B cell (primary cell): ENCODE results near the gene PLCXD3. TPM values are rescaled to one million over a fixed set of nuclear protein-coding genes. Genes with fewer than 3 reads are reported as not detected.

Experiments used
- ATAC-seq: fragments of 200-7000 bp; cut with Tn5 transposase; one replicate; pipeline ENCODE4 v1.10.0; 2021; ENCODE audit warnings: low read depth, mild to moderate bottlenecking, moderate number of reproducible peaks, moderate library complexity
- CTCF ChIA-PET: fragments of 350-600 bp; sonication (Branson Sonifier 250); formaldehyde crosslinking; loops from one replicate; lab custom pipeline; 2021; ENCODE audit warnings: antibody characterized with exemption, inconsistent platforms; lab: Charles Lee
- POLR2A ChIA-PET: fragments of 350-600 bp; sonication (Branson Sonifier 250); formaldehyde crosslinking; loops from one replicate; lab custom pipeline; 2021; ENCODE audit warnings: antibody characterized with exemption; lab: Charles Lee
- DNase-seq: peaks from one replicate; pipeline ENCODE4 v3.0.0; 2013
- H2AFZ ChIP-seq: 2 replicates; pipeline ENCODE4 v1.6.1; 2012; ENCODE audit warnings: mild to moderate bottlenecking, low read depth, low read length; ENCODE audit not compliant: insufficient read depth, poor library complexity, severe bottlenecking
- H3K27ac ChIP-seq, 2 donors: 1 replicate in 1 of 2; 2 replicates in 1 of 2; pipeline ENCODE4 v1.5.1; 2012 to 2013; ENCODE audit warnings: low read length in 2 of 2, mild to moderate bottlenecking in 2 of 2, moderate library complexity in 1 of 2
- H3K27me3 ChIP-seq, 4 experiments: fragments of 200-600 bp in 1 of 4; sonication (generic) in 1 of 4; replicated peaks in 1 of 4; 1 replicate in 2 of 4; 2 replicates in 2 of 4; pipeline versions ENCODE4 v1.6.1 to v1.7.0; 2013 to 2016; ENCODE audit warnings: low read length in 3 of 4, mild to moderate bottlenecking in 2 of 4, mixed read lengths in 1 of 4, moderate library complexity in 1 of 4; ENCODE audit not compliant: insufficient read depth in 4 of 4, control insufficient read depth in 3 of 4; ENCODE audit errors: control extremely low read depth in 1 of 4
- H3K36me3 ChIP-seq, 2 experiments: replicated peaks in 1 of 2; 1 replicate in 1 of 2; 2 replicates in 1 of 2; pipeline versions ENCODE4 v1.6.1 to v1.7.1; 2013; ENCODE audit warnings: low read length in 1 of 2; ENCODE audit not compliant: insufficient read depth in 2 of 2, control insufficient read depth in 1 of 2; ENCODE audit errors: control extremely low read depth in 1 of 2, extremely low read depth in 1 of 2
- H3K4me1 ChIP-seq, 2 donors: fragments of 200-600 bp in 1 of 2; sonication (generic) in 1 of 2; 1 replicate in 1 of 2; 2 replicates in 1 of 2; pipeline versions ENCODE4 v1.5.1 to v1.6.1; 2013 to 2017; ENCODE audit warnings: low read length in 2 of 2; ENCODE audit not compliant: control insufficient read depth in 2 of 2, insufficient read depth in 2 of 2
- H3K4me2 ChIP-seq: replicated peaks from 2 replicates; pipeline ENCODE3; 2012; ENCODE audit warnings: mild to moderate bottlenecking, low read depth, low read length; ENCODE audit not compliant: poor library complexity, severe bottlenecking
- H3K4me3 ChIP-seq, 5 experiments: fragments of 200-600 bp in 1 of 5; sonication (generic) in 1 of 5; 1 replicate in 3 of 5; 2 replicates in 2 of 5; pipeline versions ENCODE4 v1.5.1 to v1.7.0; 2011 to 2016; ENCODE audit warnings: low read length in 4 of 5, mild to moderate bottlenecking in 4 of 5, low read depth in 2 of 5, control low read depth in 1 of 5, moderate library complexity in 1 of 5; ENCODE audit not compliant: insufficient read depth in 1 of 5; ENCODE audit errors: control extremely low read depth in 1 of 5, extremely low read depth in 1 of 5
- H3K79me2 ChIP-seq: fragments of 200-600 bp; sonication (generic); one replicate; pipeline ENCODE4 v1.6.0; 2016; ENCODE audit warnings: low read length; ENCODE audit not compliant: control insufficient read depth, insufficient read depth
- H3K9ac ChIP-seq: fragments of 200-600 bp; sonication (generic); 2 replicates; pipeline ENCODE4 v1.6.1; 2017; ENCODE audit warnings: mild to moderate bottlenecking, low read length, moderate library complexity
- H3K9me3 ChIP-seq, 3 donors: one replicate each; pipeline versions ENCODE4 v1.6.1 to v1.7.1; 2013; ENCODE audit warnings: low read length in 2 of 3; ENCODE audit not compliant: control insufficient read depth in 2 of 3, insufficient read depth in 1 of 3; ENCODE audit errors: control extremely low read depth in 1 of 3
- H4K20me1 ChIP-seq: 2 replicates; pipeline ENCODE4 v1.6.0; 2012; ENCODE audit warnings: mild to moderate bottlenecking, low read length; ENCODE audit not compliant: insufficient read depth, control insufficient read depth, poor library complexity, severe bottlenecking
- H3K27ac Mint-ChIP-seq: one replicate; pipeline ENCODE4 v1.8.0; 2021; ENCODE audit warnings: mixed read lengths
- H3K27me3 Mint-ChIP-seq: one replicate; pipeline ENCODE4 v1.8.0; 2021; ENCODE audit warnings: mixed read lengths
- H3K4me1 Mint-ChIP-seq: one replicate; pipeline ENCODE4 v1.8.0; 2021; ENCODE audit warnings: mixed read lengths
- H3K4me3 Mint-ChIP-seq: one replicate; pipeline ENCODE4 v1.8.0; 2021; ENCODE audit warnings: mixed read lengths
- H3K9me3 Mint-ChIP-seq: one replicate; pipeline ENCODE4 v1.8.0; 2022; ENCODE audit warnings: mixed read lengths; ENCODE audit not compliant: insufficient read depth
- EZH2 ChIP-seq: IDR thresholded peaks from 2 replicates; pipeline ENCODE4 v1.6.1; 2012; ENCODE audit warnings: borderline replicate concordance, low read depth, mild to moderate bottlenecking, moderate library complexity, low read length; ENCODE audit not compliant: insufficient read depth, poor library complexity, severe bottlenecking
- whole genome bisulfite sequencing: methylation state at CpG from one replicate; pipeline ENCODE4 v1.1.5; 2013; ENCODE audit warnings: missing lambda C conversion rate; ENCODE audit not compliant: insufficient coverage; 5-methylcytosine and 5-hydroxymethylcytosine counted together
- intact Hi-C: fragments of 100-400 bp; cut with micrococcal nuclease; formaldehyde crosslinking; loops from one replicate; pipeline ENCODE4 v1.10.0; 2022
- polyA plus RNA-seq: library from polyadenylated mRNA; depleted of rRNA; stranded (reverse); fragments of >200 nt; gene quantifications from 2 replicates; pipeline ENCODE4 v1.2.3, GENCODE V29; 2012
- total RNA-seq, 2 donors: library from RNA; stranded (reverse); fragments of 120-200 nt in 1 of 2; gene quantifications; 1 replicate in 1 of 2; 2 replicates in 1 of 2; pipeline versions ENCODE4 v1.2.3 to v1.2.4, GENCODE V29; 2013 to 2022
- TF ChIP-seq, protein P1 (sequence below): fragments of 200-600 bp; IDR thresholded peaks from one replicate; pipeline ENCODE4 v1.8.0; 2022; ENCODE audit warnings: antibody characterized with exemption, mild to moderate bottlenecking

The PLCXD3 gene
- total and polyA plus RNA-seq, 2 donors (not counting 1 experiment from before 2014, with no cell fraction given), result not detected

DNA sequence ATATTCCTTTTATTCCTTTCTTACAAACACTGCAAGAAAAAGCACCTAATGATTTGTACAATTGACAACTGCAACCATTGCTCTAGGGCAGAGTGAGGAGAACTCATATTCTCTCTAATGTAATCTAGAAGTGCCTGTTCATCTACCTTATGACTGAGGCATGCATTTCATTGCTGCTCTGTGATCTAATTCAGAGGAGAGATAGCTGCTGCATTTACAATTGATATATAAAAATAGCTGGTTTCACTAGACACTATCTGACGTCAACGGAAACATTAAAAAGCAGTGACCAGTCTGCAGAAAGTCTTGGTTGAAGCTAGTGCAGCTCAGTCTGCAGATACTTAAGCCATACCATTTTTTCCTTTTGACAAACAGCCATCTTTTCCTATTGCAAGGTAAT is 224.2 kb downstream of the PLCXD3 start:
- Histone ChIP-seq H3K36me3 (no peaks in the 10 kb centered on the region), H3K9me3 (peaks cover 0 to 14% (median 0%) of the 10 kb centered on the region in 3 donors), H3K4me1 (no peaks in the 10 kb centered on the region), H3K9ac (no peak overlapping the region), H3K4me2 (no peak overlapping the region), H4K20me1 (no peaks in the 10 kb centered on the region), H2AFZ (no peak overlapping the region), H3K4me3 (no peak overlapping the region), H3K27me3 (no peaks in the 10 kb centered on the region), H3K27ac (no peak overlapping the region), H3K79me2 (no peaks in the 10 kb centered on the region)
- intact Hi-C loops, result no loop called here
- no peak overlapping the region for H3K27ac Mint-ChIP-seq
- CTCF ChIA-PET, result interaction anchor here (0.6 kb wide), 1 partner anchor 38 kb away, joined by 3 read pairs; no protein-coding TSS in a partner anchor
- POLR2A ChIA-PET, result no interaction called here
- H3K9me3 Mint-ChIP-seq, result peaks cover 4% of the 10 kb centered on the region
- H3K27me3 Mint-ChIP-seq, result no peaks in the 10 kb centered on the region
- no peak overlapping the region for H3K4me3 Mint-ChIP-seq
- ATAC-seq (no peak), DNase-seq (no peak)
- H3K4me1 Mint-ChIP-seq, result no peaks in the 10 kb centered on the region
- 100% methylated on average over 2 of the region's 2 CpGs for WGBS
- TF ChIP-seq EZH2, result no peak
- TF ChIP-seq, protein P1, sequence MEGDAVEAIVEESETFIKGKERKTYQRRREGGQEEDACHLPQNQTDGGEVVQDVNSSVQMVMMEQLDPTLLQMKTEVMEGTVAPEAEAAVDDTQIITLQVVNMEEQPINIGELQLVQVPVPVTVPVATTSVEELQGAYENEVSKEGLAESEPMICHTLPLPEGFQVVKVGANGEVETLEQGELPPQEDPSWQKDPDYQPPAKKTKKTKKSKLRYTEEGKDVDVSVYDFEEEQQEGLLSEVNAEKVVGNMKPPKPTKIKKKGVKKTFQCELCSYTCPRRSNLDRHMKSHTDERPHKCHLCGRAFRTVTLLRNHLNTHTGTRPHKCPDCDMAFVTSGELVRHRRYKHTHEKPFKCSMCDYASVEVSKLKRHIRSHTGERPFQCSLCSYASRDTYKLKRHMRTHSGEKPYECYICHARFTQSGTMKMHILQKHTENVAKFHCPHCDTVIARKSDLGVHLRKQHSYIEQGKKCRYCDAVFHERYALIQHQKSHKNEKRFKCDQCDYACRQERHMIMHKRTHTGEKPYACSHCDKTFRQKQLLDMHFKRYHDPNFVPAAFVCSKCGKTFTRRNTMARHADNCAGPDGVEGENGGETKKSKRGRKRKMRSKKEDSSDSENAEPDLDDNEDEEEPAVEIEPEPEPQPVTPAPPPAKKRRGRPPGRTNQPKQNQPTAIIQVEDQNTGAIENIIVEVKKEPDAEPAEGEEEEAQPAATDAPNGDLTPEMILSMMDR, result no peak

GRCh38 chr5:41284938-41285337 is 225.5 kb downstream of the PLCXD3 start:
- peaks cover 4% of the 10 kb centered on the region for H3K9me3 Mint-ChIP-seq
- no peak overlapping the region for H3K4me3 ChIP-seq
- H3K4me3 Mint-ChIP-seq, result no peak overlapping the region
- POLR2A ChIA-PET, result no interaction called here
- CTCF ChIA-PET, result no interaction called here
- H2AFZ ChIP-seq, result no peak overlapping the region
- H3K27me3 Mint-ChIP-seq, result no peaks in the 10 kb centered on the region
- ATAC-seq, result no peak
- H3K27me3 ChIP-seq, result no peaks in the 10 kb centered on the region
- no peak overlapping the region for H3K27ac Mint-ChIP-seq
- H3K9ac ChIP-seq, result no peak overlapping the region
- H3K4me1 ChIP-seq, result no peaks in the 10 kb centered on the region
- H4K20me1 ChIP-seq, result no peaks in the 10 kb centered on the region
- H3K4me2 ChIP-seq, result no peak overlapping the region
- no CpG with 5 or more reads among the region's 2 CpGs for WGBS
- no peaks in the 10 kb centered on the region for H3K36me3 ChIP-seq
- intact Hi-C loops, result no loop called here
- H3K79me2 ChIP-seq, result no peaks in the 10 kb centered on the region
- peaks cover 0 to 2% (median 0%) of the 10 kb centered on the region in 3 donors for H3K9me3 ChIP-seq
- no peaks in the 10 kb centered on the region for H3K4me1 Mint-ChIP-seq
- DNase-seq, result no peak
- H3K27ac ChIP-seq, result no peak overlapping the region
- TF ChIP-seq, protein P1, result no peak
- TF ChIP-seq EZH2, result no peak
